HG03280 (cell line): ENCODE data around the gene PNMA6A.
"Not testable (repeated sequence)": the region's sequence is repeated elsewhere in the genome, so short reads cannot be mapped to it uniquely, and the experiment has no call there.

Experiments used
- ATAC-seq: cut with Tn5 transposase; IDR thresholded peaks from one replicate; pipeline ENCODE4 v1.9.1; 2021; ENCODE audit warnings: mild to moderate bottlenecking, moderate library complexity; ENCODE audit not compliant: unreplicated experiment

Gene PNMA6A

GRCh38 chrX:153071909-153072583, at the start of gene PNMA6A:
TSS of gene PNMA6A (plus strand) at chrX:153072454. CDS start at chrX:153073063, 609 bp downstream.
- ATAC-seq, result peak; percentile 63

- ATAC-seq, result not testable (repeated sequence)
Measured at GRCh38 chrX:153026501-153026900, 45.8 kb upstream of the PNMA6A start.

GRCh38 chrX:153028487-153028886, 43.8 kb upstream of the PNMA6A start:
- not testable (repeated sequence) for ATAC-seq

- ATAC-seq, result no peak
Measured at GRCh38 chrX:153029162-153029561, 43.1 kb upstream of the PNMA6A start.

- ATAC-seq, result no peak
Measured at GRCh38 chrX:153029875-153030274, 42.4 kb upstream of the PNMA6A start.

- ATAC-seq, result no peak
Measured at GRCh38 chrX:153030801-153031200, 41.5 kb upstream of the PNMA6A start.

- ATAC-seq, result peak; percentile 70
Measured at GRCh38 chrX:153032397-153033118, 39.7 kb upstream of the PNMA6A start.

- ATAC-seq, result no peak
Measured at GRCh38 chrX:153049093-153049492, 23.2 kb upstream of the PNMA6A start.

- ATAC-seq, result no peak
Measured at GRCh38 chrX:153052534-153052933, 19.7 kb upstream of the PNMA6A start.

GRCh38 chrX:153055871-153056749, 16.1 kb upstream of the PNMA6A start, which contains the start of gene PNMA3:
TSS of gene PNMA3 (plus strand) at chrX:153056470. CDS start at chrX:153057056, 586 bp downstream.
- ATAC-seq, result no peak

GRCh38 chrX:153057281-153057680, 15.0 kb upstream of the PNMA6A start:
- ATAC-seq, result no peak

GRCh38 chrX:153059191-153060094, 12.8 kb upstream of the PNMA6A start:
- ATAC-seq, result no peak

GRCh38 chrX:153060095-153060445, 12.2 kb upstream of the PNMA6A start:
- ATAC-seq, result no peak

- ATAC-seq, result no peak
Measured at GRCh38 chrX:153061732-153062131, 10.5 kb upstream of the PNMA6A start.

GRCh38 chrX:153063315-153063714, 8.9 kb upstream of the PNMA6A start:
- ATAC-seq, result no peak

GRCh38 chrX:153064061-153064460, 8.2 kb upstream of the PNMA6A start:
- no peak for ATAC-seq

GRCh38 chrX:153065389-153065788, 6.9 kb upstream of the PNMA6A start:
- ATAC-seq, result no peak

GRCh38 chrX:153066402-153066801, 5.9 kb upstream of the PNMA6A start:
- not testable (repeated sequence) for ATAC-seq

GRCh38 chrX:153073331-153073730, 1.1 kb downstream of the PNMA6A start:
- ATAC-seq, result not testable (repeated sequence)

GRCh38 chrX:153074262-153074899, 2.1 kb downstream of the PNMA6A start:
- ATAC-seq, result no peak
